OCI-LY7 (cell line): ENCODE measurements around the gene RNF148. TPM values are rescaled to one million over a fixed set of nuclear protein-coding genes. Genes with fewer than 3 reads are reported as not detected.

ENCODE experiments used
- Bru-seq: library from RNA; stranded (reverse); fragments of 400-500 nt; gene quantifications from one replicate; lab custom pipeline; 2021; lab: Mats Ljungman, UMichigan
- BruChase-seq, 2 experiments: library from RNA; stranded (reverse); fragments of 400-500 nt; gene quantifications; one replicate each; lab custom pipeline; 2021; lab: Mats Ljungman, UMichigan
- BruUV-seq: library from RNA; stranded (reverse); fragments of 400-500 nt; replicated peaks from 2 replicates; lab custom pipeline; 2021; lab: Mats Ljungman, UMichigan
- CTCF ChIA-PET: fragments of 300-600 bp; sonication (Branson Sonifier 250); formaldehyde crosslinking; loops from one replicate; lab custom pipeline; 2022; ENCODE audit warnings: antibody characterized with exemption; ENCODE audit not compliant: unreplicated experiment; lab: Charles Lee
- POLR2A ChIA-PET: fragments of 300-600 bp; sonication (Branson Sonifier 250); formaldehyde crosslinking; loops from one replicate; lab custom pipeline; 2022; ENCODE audit warnings: antibody characterized with exemption; lab: Charles Lee
- DNase-seq: peaks from one replicate; pipeline ENCODE4 v3.0.0-alpha.2; 2015; ENCODE audit warnings: low spot score
- H2AFZ ChIP-seq: fragments of 200-600 bp; sonication (generic), shearing (Covaris generic); 2 replicates; pipeline ENCODE4 v1.6.1; 2014; ENCODE audit warnings: mild to moderate bottlenecking, antibody characterized with exemption, low read length, moderate library complexity
- H3K27ac ChIP-seq: fragments of 200-600 bp; sonication (generic); 2 replicates; pipeline ENCODE4 v1.5.1; 2014; ENCODE audit warnings: mixed run types, low read depth, mild to moderate bottlenecking, moderate library complexity, low read length, inconsistent platforms; ENCODE audit not compliant: poor library complexity, severe bottlenecking
- H3K36me3 ChIP-seq: fragments of 200-600 bp; sonication (generic); 2 replicates; pipeline ENCODE4 v1.6.1; 2014; ENCODE audit warnings: mild to moderate bottlenecking, antibody characterized with exemption, low read length, moderate library complexity, mixed read lengths; ENCODE audit not compliant: insufficient read depth
- H3K4me1 ChIP-seq: fragments of 200-600 bp; sonication (generic); 2 replicates; pipeline ENCODE4 v1.5.1; 2014; ENCODE audit warnings: mild to moderate bottlenecking, low read length; ENCODE audit not compliant: insufficient read depth, poor library complexity, severe bottlenecking
- H3K4me2 ChIP-seq: fragments of 200-600 bp; sonication (generic); 2 replicates; pipeline ENCODE4 v1.6.1; 2014; ENCODE audit warnings: mild to moderate bottlenecking, low read length
- H3K4me3 ChIP-seq: fragments of 200-600 bp; sonication (generic); 2 replicates; pipeline ENCODE4 v1.5.1; 2014; ENCODE audit warnings: mild to moderate bottlenecking, low read depth, low read length; ENCODE audit not compliant: poor library complexity, severe bottlenecking
- H3K79me2 ChIP-seq: fragments of 200-600 bp; sonication (generic); 2 replicates; pipeline ENCODE4 v1.6.1; 2016; ENCODE audit warnings: low read depth, mild to moderate bottlenecking, low read length, moderate library complexity, mixed read lengths; ENCODE audit not compliant: insufficient read depth
- H3K9me2 ChIP-seq: fragments of 200-600 bp; sonication (generic); 2 replicates; pipeline ENCODE4 v1.6.1; 2016; ENCODE audit warnings: mild to moderate bottlenecking, low read length, mixed read lengths; ENCODE audit not compliant: insufficient read depth
- H3K9me3 ChIP-seq: fragments of 200-600 bp; sonication (generic); 2 replicates; pipeline ENCODE4 v1.6.1; 2014; ENCODE audit warnings: mild to moderate bottlenecking, mixed run types, low read length, mixed read lengths
- H4K20me1 ChIP-seq: fragments of 200-600 bp; sonication (generic); 2 replicates; pipeline ENCODE4 v1.6.1; 2014; ENCODE audit warnings: mild to moderate bottlenecking, antibody characterized with exemption, low read length, moderate library complexity, mixed read lengths; ENCODE audit not compliant: insufficient read depth
- CTCF ChIP-seq: fragments of 200-600 bp; sonication (generic); conservative IDR thresholded peaks from 2 replicates; pipeline ENCODE4 v1.5.1; 2014; ENCODE audit warnings: mild to moderate bottlenecking, antibody characterized with exemption, low read length, moderate library complexity, mixed read lengths
- EZH2phosphoT487 ChIP-seq: fragments of 200-600 bp; sonication (generic); IDR thresholded peaks from 2 replicates; pipeline ENCODE4 v1.6.1; 2018; ENCODE audit warnings: low read depth, borderline replicate concordance, mild to moderate bottlenecking, mixed run types, antibody characterized with exemption, low read length, moderate library complexity, mixed read lengths
- intact Hi-C: fragments of 100-400 bp; cut with micrococcal nuclease; formaldehyde crosslinking; loops from one replicate; pipeline ENCODE4 v1.10.0; 2022; ENCODE audit not compliant: unreplicated experiment
- long read RNA-seq: library from polyadenylated mRNA; stranded (forward); transcript quantifications from one replicate; pipeline ENCODE4 v2.0.0, GENCODE V29; 2022
- total RNA-seq, 2 experiments: library from RNA; depleted of rRNA in 1 of 2; stranded (reverse); fragments of >200 nt in 1 of 2; shearing (Covaris generic) in 1 of 2; gene quantifications; 2 replicates each; pipeline ENCODE4 v1.2.3, GENCODE V29; 2014 to 2022

RNF148 gene
- total RNA-seq (2014; rRNA removed; shearing (Covaris generic)) (not detected in 2 replicates), total RNA-seq (2022) (not detected in 2 replicates), Bru-seq, nascent RNA (not detected), BruChase-seq, experiment 1, labeled RNA remaining after a 6-hour chase (not detected), BruChase-seq, experiment 2, labeled RNA remaining after a 2-hour chase (not detected)
- long read RNA-seq: 0 reads

GRCh38 chr7:122702872-122703510, at the start of gene RNF148:
TSS of gene RNF148 (minus strand) at chr7:122702922. CDS start at chr7:122702750, 172 bp downstream.
- Histone ChIP-seq H3K4me2 (no peak within 1 kb of the TSS), H3K27ac (no peak within 1 kb of the TSS), H3K9me3 (no peaks in the 10 kb centered on the region), H4K20me1 (no peaks in the 10 kb centered on the region), H3K79me2 (no peaks in the 10 kb centered on the region), H3K9me2 (no peaks in the 10 kb centered on the region), H3K36me3 (no peaks in the 10 kb centered on the region), H3K4me1 (no peaks in the 10 kb centered on the region), H2AFZ (no peak within 1 kb of the TSS), H3K4me3 (no peak within 1 kb of the TSS)
- intact Hi-C loops: no loop called here
- no peak for DNase-seq
- POLR2A ChIA-PET: interaction anchor here (0.6 kb wide), 1 partner anchor 37 kb away, joined by 3 read pairs; no protein-coding TSS in a partner anchor
- CTCF ChIA-PET: no interaction called here
- TF ChIP-seq EZH2phosphoT487 (no peak), CTCF (no peak)
- no TSS peak for BruUV-seq

- Histone ChIP-seq H3K27ac (no peak overlapping the region), H3K79me2 (no peaks in the 10 kb centered on the region), H2AFZ (no peak overlapping the region), H3K4me2 (no peak overlapping the region), H3K4me1 (no peaks in the 10 kb centered on the region), H3K4me3 (no peak overlapping the region), H3K36me3 (no peaks in the 10 kb centered on the region), H3K9me2 (no peaks in the 10 kb centered on the region), H3K9me3 (no peaks in the 10 kb centered on the region), H4K20me1 (no peaks in the 10 kb centered on the region)
- no peak for DNase-seq
- no TSS peak for BruUV-seq
- CTCF ChIA-PET: no interaction called here
- POLR2A ChIA-PET: interaction anchor here (1.5 to 2.3 kb wide), 2 partner anchors 10 to 12 kb away, joined by 6 to 7 read pairs; no protein-coding TSS in a partner anchor
- TF ChIP-seq EZH2phosphoT487: no peak
- TF ChIP-seq CTCF: no peak
- intact Hi-C loops: no loop called here
These were observed 47.7 kb upstream of the RNF148 start for GRCh38 chr7:122750389-122750788.

GRCh38 chr7:122748195-122748594, 45.5 kb upstream of the RNF148 start:
- ChIA-PET POLR2A (interaction anchor here (0.7 kb wide), 1 partner anchor 22 kb away, joined by 3 read pairs; no protein-coding TSS in a partner anchor), CTCF (no interaction called here)
- no peak for DNase-seq
- Histone ChIP-seq H3K4me1 (no peaks in the 10 kb centered on the region), H3K36me3 (no peaks in the 10 kb centered on the region), H4K20me1 (no peaks in the 10 kb centered on the region), H2AFZ (no peak overlapping the region), H3K4me2 (no peak overlapping the region), H3K79me2 (no peaks in the 10 kb centered on the region), H3K4me3 (no peak overlapping the region), H3K9me3 (no peaks in the 10 kb centered on the region), H3K27ac (no peak overlapping the region), H3K9me2 (no peaks in the 10 kb centered on the region)
- intact Hi-C loops: no loop called here
- TF ChIP-seq CTCF (no peak), EZH2phosphoT487 (no peak)
- no TSS peak for BruUV-seq
